Thyroid gland (tissue), 4 donors: ENCODE measurements around the gene SHANK2. TPM values are rescaled to one million over a fixed set of nuclear protein-coding genes. Genes with fewer than 3 reads are reported as not detected.

Experiments used
- DNase-seq, 2 donors: peaks; one replicate each; pipeline ENCODE4 v3.0.0-alpha.2; 2019
- H3K27ac ChIP-seq, 3 donors: fragments of 200-600 bp; sonication (generic); 1 replicate in 2 of 3; 2 replicates in 1 of 3; pipeline ENCODE4 v1.5.1; 2016 to 2019; ENCODE audit warnings: mild to moderate bottlenecking in 1 of 3, moderate library complexity in 1 of 3
- H3K27me3 ChIP-seq: fragments of 200-600 bp; sonication (generic); one replicate; pipeline ENCODE4 v1.5.1; 2019
- H3K36me3 ChIP-seq, 2 donors: fragments of 200-600 bp; sonication (generic); one replicate each; pipeline ENCODE4 v1.5.1; 2016 to 2019
- H3K4me1 ChIP-seq, 2 donors: fragments of 200-600 bp; sonication (generic); one replicate each; pipeline ENCODE4 v1.5.1; 2017 to 2019
- H3K4me3 ChIP-seq, 3 donors: fragments of 200-600 bp; sonication (generic); replicated peaks in 1 of 3; 1 replicate in 2 of 3; 2 replicates in 1 of 3; pipeline ENCODE4 v1.5.1; 2016; ENCODE audit warnings: mild to moderate bottlenecking in 1 of 3
- H3K9me3 ChIP-seq: fragments of 200-600 bp; sonication (generic); one replicate; pipeline ENCODE4 v1.5.1; 2017
- POLR2A ChIP-seq, 2 donors: fragments of 450-650 bp; IDR thresholded peaks; one replicate each; pipeline ENCODE4 v1.6.1; 2017; ENCODE audit warnings: antibody characterized with exemption in 2 of 2, mild to moderate bottlenecking in 2 of 2, moderate library complexity in 1 of 2
- WGBS, 2 donors: methylation state at CpG; one replicate each; pipeline ENCODE4 v1.1.5; 2017; 5-methylcytosine and 5-hydroxymethylcytosine counted together
- intact Hi-C: fragments of 100-400 bp; cut with DNase I; formaldehyde crosslinking; loops from one replicate; pipeline ENCODE4 v1.15.1; 2023
- total RNA-seq, 4 donors: library from RNA; depleted of rRNA; stranded (reverse); fragments of >200 nt; gene quantifications; one replicate each; pipeline ENCODE4 v1.2.3, GENCODE V29; 2016
- TF ChIP-seq, protein P1 (sequence below), 6 experiments: fragments of 200-600 bp in 3 of 6; fragments of 450-650 bp in 3 of 6; sonication (generic) in 3 of 6; IDR thresholded peaks; one replicate each; pipeline ENCODE4 v1.5.1; 2016 to 2019; ENCODE audit warnings: antibody characterized with exemption in 6 of 6, mild to moderate bottlenecking in 2 of 6, inconsistent platforms in 1 of 6, moderate library complexity in 1 of 6

The SHANK2 gene
- total RNA-seq, 4 donors from 2014 or later: 55.6 to 126 (median 90.8) TPM

DNA sequence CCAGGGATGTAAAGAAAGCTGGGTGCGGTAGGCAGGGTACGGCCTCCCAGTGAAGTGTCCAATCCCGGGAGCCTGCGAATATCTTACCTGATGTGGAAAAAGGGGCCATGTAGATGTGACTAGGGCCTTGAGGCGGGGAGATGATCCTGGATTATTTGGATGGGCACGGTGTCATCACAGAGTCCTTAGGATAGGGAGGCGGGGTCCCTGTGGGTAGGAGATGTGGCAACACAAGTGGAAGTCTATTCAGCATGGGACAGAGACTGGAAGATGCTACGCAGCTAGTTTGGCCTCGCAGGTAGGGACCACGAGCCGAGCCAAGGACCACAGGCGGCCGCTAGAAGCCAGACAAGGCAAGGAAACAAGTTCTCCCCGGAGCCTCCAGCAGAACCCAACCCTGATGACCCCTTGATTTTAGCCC lies 46.4 kb upstream of the SHANK2 start:
- Histone ChIP-seq H3K36me3 (no peaks in the 10 kb centered on the region), H3K9me3 (no peaks in the 10 kb centered on the region), H3K27me3 (no peaks in the 10 kb centered on the region), H3K4me1 (peaks cover 0 to 4% of the 10 kb centered on the region in 2 donors), H3K27ac (no peak overlapping the region), H3K4me3 (no peak overlapping the region)
- intact Hi-C loops: no loop called here
- no peak for TF ChIP-seq POLR2A (IDR thresholded peaks at IDR 0.05)
- TF ChIP-seq, protein P1, sequence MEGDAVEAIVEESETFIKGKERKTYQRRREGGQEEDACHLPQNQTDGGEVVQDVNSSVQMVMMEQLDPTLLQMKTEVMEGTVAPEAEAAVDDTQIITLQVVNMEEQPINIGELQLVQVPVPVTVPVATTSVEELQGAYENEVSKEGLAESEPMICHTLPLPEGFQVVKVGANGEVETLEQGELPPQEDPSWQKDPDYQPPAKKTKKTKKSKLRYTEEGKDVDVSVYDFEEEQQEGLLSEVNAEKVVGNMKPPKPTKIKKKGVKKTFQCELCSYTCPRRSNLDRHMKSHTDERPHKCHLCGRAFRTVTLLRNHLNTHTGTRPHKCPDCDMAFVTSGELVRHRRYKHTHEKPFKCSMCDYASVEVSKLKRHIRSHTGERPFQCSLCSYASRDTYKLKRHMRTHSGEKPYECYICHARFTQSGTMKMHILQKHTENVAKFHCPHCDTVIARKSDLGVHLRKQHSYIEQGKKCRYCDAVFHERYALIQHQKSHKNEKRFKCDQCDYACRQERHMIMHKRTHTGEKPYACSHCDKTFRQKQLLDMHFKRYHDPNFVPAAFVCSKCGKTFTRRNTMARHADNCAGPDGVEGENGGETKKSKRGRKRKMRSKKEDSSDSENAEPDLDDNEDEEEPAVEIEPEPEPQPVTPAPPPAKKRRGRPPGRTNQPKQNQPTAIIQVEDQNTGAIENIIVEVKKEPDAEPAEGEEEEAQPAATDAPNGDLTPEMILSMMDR (IDR thresholded peaks at IDR 0.05): no peak
- no peak for DNase-seq
- WGBS, 2 donors: 95 to 96% methylated on average over 14 of the region's 14 CpGs

DNA sequence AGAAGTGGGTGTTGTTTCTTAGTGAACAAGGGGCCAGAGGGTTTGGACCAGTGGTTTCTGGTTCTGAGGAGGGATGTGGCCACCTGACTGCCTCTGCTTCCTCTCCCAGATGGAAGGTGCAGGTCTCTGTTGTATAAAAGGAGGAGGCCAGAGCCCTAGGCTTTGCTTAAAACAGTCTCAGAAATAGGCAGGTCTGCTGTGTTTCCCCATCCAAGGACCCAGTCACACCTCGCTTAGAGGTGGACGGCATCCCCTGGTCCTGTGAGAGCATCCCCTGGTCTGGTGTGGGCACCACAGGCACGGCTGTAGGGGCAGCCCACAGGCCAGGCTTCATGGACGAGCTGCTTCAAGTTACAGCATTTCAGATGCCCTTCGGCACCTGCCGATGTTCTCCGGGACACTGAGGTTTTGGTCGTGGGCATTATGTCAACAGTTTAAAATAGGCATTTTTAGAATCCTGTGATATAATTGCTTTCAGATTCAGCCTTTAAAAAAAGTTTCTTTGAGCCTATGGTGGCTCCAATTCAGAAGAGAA lies 45.7 kb upstream of the SHANK2 start:
- no peaks in the 10 kb centered on the region for H3K36me3 ChIP-seq
- H3K4me3 ChIP-seq: no peak overlapping the region
- H3K27me3 ChIP-seq: no peaks in the 10 kb centered on the region
- TF ChIP-seq POLR2A (IDR thresholded peaks at IDR 0.05): no peak
- TF ChIP-seq, protein P1 (IDR thresholded peaks at IDR 0.05): no peak
- intact Hi-C loops: no loop called here
- no peak overlapping the region for H3K27ac ChIP-seq
- no peak for DNase-seq
- peaks cover 0 to 4% of the 10 kb centered on the region in 2 donors for H3K4me1 ChIP-seq
- no peaks in the 10 kb centered on the region for H3K9me3 ChIP-seq
- WGBS, 2 donors: 89 to 96% methylated on average over 5 to 8 of the region's 8 CpGs

- intact Hi-C loops: no loop called here
- 95 to 100% methylated on average over 4 to 8 of the region's 9 CpGs for WGBS, 2 donors
- Histone ChIP-seq H3K4me1 (peaks cover 0 to 4% of the 10 kb centered on the region in 2 donors), H3K9me3 (no peaks in the 10 kb centered on the region), H3K4me3 (no peak overlapping the region), H3K27me3 (no peaks in the 10 kb centered on the region), H3K36me3 (no peaks in the 10 kb centered on the region), H3K27ac (no peak overlapping the region)
- DNase-seq: no peak
- TF ChIP-seq POLR2A (IDR thresholded peaks at IDR 0.05): no peak
- TF ChIP-seq, protein P1 (IDR thresholded peaks at IDR 0.05): no peak
Observed at GRCh38 chr11:71294846-71295600, 42.6 kb upstream of the SHANK2 start.

DNA sequence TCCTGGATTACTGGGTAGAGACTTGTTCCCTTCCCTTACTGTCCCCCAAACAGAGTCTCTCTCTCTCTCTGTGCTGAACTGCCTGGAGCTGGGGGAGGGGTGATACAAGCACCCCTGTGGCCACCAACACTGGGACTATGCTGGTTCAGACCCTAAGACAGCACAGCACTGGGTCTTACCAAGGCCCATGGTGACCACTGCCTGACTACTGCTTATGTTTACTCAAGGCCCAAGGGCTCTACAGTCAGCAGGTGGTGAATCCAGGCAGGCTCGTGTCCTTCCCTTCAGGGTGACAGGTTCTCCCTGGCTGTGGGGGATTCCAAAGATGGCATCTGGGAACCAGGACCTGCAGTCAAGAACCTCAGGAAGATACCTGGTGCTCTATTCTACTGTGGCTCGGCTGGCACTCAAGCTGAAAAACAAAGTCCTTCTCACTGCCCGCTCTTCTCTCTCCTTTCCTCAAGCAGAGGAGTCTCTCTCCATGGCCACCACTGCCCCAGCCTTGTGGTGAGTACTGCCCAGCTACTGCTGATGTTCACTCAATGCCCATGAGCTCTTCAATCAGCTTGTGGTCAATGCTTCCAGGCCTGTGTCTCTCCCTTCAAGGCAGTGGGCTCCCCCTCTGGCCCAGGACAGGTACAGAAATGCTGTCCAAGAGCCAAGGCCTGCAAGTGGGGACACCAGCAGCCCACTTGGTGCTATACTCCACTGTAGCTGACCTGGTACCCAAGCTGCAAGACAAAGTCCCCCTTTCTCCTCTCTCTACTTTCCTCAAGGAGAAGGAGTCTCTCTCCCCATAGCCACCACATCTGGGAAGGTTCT lies 41.8 kb upstream of the SHANK2 start:
- Histone ChIP-seq H3K27ac (no peak overlapping the region), H3K27me3 (no peaks in the 10 kb centered on the region), H3K4me3 (no peak overlapping the region), H3K36me3 (no peaks in the 10 kb centered on the region), H3K9me3 (no peaks in the 10 kb centered on the region), H3K4me1 (no peaks in the 10 kb centered on the region)
- no peak for TF ChIP-seq POLR2A (IDR thresholded peaks at IDR 0.05)
- TF ChIP-seq, protein P1 (IDR thresholded peaks at IDR 0.05): no peak
- no peak for DNase-seq
- 88 to 100% methylated on average over 3 of the region's 3 CpGs for WGBS, 2 donors
- intact Hi-C loops: no loop called here
